ENCODE data around the gene USP6. TPM values are rescaled to one million over a fixed set of nuclear protein-coding genes. Genes with fewer than 3 reads are reported as not detected.
"Not testable (repeated sequence)": the region's sequence is repeated elsewhere in the genome, so short reads cannot be mapped to it uniquely, and the experiment has no call there.

USP6 gene
- total RNA-seq, 2 experiments from 2014 or later = 0.05 TPM

- H3K27ac Mint-ChIP-seq = no peak overlapping the region
- intact Hi-C loops (cut with micrococcal nuclease) = no loop called here
- H3K9me3 Mint-ChIP-seq = no peaks in the 10 kb centered on the region
- ChIA-PET CTCF (no interaction called here), POLR2A (no interaction called here)
- DNase-seq = peak; percentile 6
- no peaks in the 10 kb centered on the region for H3K27me3 Mint-ChIP-seq
- H3K36me3 Mint-ChIP-seq = no peaks in the 10 kb centered on the region
- no peak overlapping the region for H3K4me3 Mint-ChIP-seq
- no peaks in the 10 kb centered on the region for H3K4me1 Mint-ChIP-seq (ENCODE audit: low read depth)
These were observed 23.6 kb downstream of the USP6 start for GRCh38 chr17:5139458-5139732.

- H3K4me1 Mint-ChIP-seq (ENCODE audit: low read depth); CTCF ChIA-PET; DNase-seq; H3K36me3 Mint-ChIP-seq; POLR2A ChIA-PET; intact Hi-C loops (cut with micrococcal nuclease); H3K27ac Mint-ChIP-seq; H3K4me3 Mint-ChIP-seq; H3K27me3 Mint-ChIP-seq; H3K9me3 Mint-ChIP-seq: not testable (repeated sequence)
These were observed 27.0 kb downstream of the USP6 start for GRCh38 chr17:5142877-5143276.

- H3K4me1 Mint-ChIP-seq (ENCODE audit: low read depth); H3K36me3 Mint-ChIP-seq; intact Hi-C loops (cut with micrococcal nuclease); DNase-seq; POLR2A ChIA-PET; CTCF ChIA-PET; H3K4me3 Mint-ChIP-seq; H3K27ac Mint-ChIP-seq; H3K9me3 Mint-ChIP-seq: not testable (repeated sequence)
- peaks cover 12% of the 10 kb centered on the region for H3K27me3 Mint-ChIP-seq
These were observed 30.3 kb downstream of the USP6 start for GRCh38 chr17:5146122-5146521.

- intact Hi-C loops (cut with micrococcal nuclease); DNase-seq; H3K9me3 Mint-ChIP-seq; H3K4me3 Mint-ChIP-seq; H3K36me3 Mint-ChIP-seq; POLR2A ChIA-PET; H3K4me1 Mint-ChIP-seq (ENCODE audit: low read depth); CTCF ChIA-PET; H3K27ac Mint-ChIP-seq: not testable (repeated sequence)
- peaks cover 18% of the 10 kb centered on the region for H3K27me3 Mint-ChIP-seq
These were observed 44.9 kb downstream of the USP6 start for GRCh38 chr17:5160702-5161101.

- DNase-seq; H3K36me3 Mint-ChIP-seq; H3K4me1 Mint-ChIP-seq (ENCODE audit: low read depth); H3K4me3 Mint-ChIP-seq; POLR2A ChIA-PET; intact Hi-C loops (cut with micrococcal nuclease); CTCF ChIA-PET; H3K27ac Mint-ChIP-seq; H3K9me3 Mint-ChIP-seq: not testable (repeated sequence)
- peaks cover 18% of the 10 kb centered on the region for H3K27me3 Mint-ChIP-seq
These were observed 46.0 kb downstream of the USP6 start for GRCh38 chr17:5161793-5162192.

GRCh38 chr17:5164436-5164835 lies 48.6 kb downstream of the USP6 start:
- Mint-ChIP-seq H3K4me1 (ENCODE audit: low read depth) (no peaks in the 10 kb centered on the region), H3K4me3 (no peak overlapping the region), H3K27ac (no peak overlapping the region), H3K9me3 (no peaks in the 10 kb centered on the region), H3K36me3 (no peaks in the 10 kb centered on the region), H3K27me3 (peaks cover 10% of the 10 kb centered on the region)
- no peak for DNase-seq
- intact Hi-C loops (cut with micrococcal nuclease) = no loop called here
- CTCF ChIA-PET = no interaction called here
- POLR2A ChIA-PET = no interaction called here

- POLR2A ChIA-PET; H3K27me3 Mint-ChIP-seq; CTCF ChIA-PET; intact Hi-C loops (cut with micrococcal nuclease); H3K4me3 Mint-ChIP-seq; H3K27ac Mint-ChIP-seq; DNase-seq; H3K4me1 Mint-ChIP-seq (ENCODE audit: low read depth); H3K9me3 Mint-ChIP-seq; H3K36me3 Mint-ChIP-seq: not testable (repeated sequence)
These were observed 50.1 kb downstream of the USP6 start for GRCh38 chr17:5165791-5166564.

GRCh38 chr17:5175027-5175426 lies 59.2 kb downstream of the USP6 start:
- Mint-ChIP-seq H3K9me3 (peaks cover 58% of the 10 kb centered on the region), H3K36me3 (peaks cover 35% of the 10 kb centered on the region)
- H3K27me3 Mint-ChIP-seq; POLR2A ChIA-PET; H3K27ac Mint-ChIP-seq; CTCF ChIA-PET; intact Hi-C loops (cut with micrococcal nuclease); H3K4me1 Mint-ChIP-seq (ENCODE audit: low read depth); DNase-seq; H3K4me3 Mint-ChIP-seq: not testable (repeated sequence)

- H3K27me3 Mint-ChIP-seq = no peaks in the 10 kb centered on the region
- no peak overlapping the region for H3K4me3 Mint-ChIP-seq
- intact Hi-C loops (cut with micrococcal nuclease) = no loop called here
- peaks cover 70% of the 10 kb centered on the region for H3K36me3 Mint-ChIP-seq
- no peak overlapping the region for H3K27ac Mint-ChIP-seq
- POLR2A ChIA-PET = no interaction called here
- CTCF ChIA-PET = no interaction called here
- peaks cover 80% of the 10 kb centered on the region for H3K9me3 Mint-ChIP-seq
- no peak for DNase-seq
- no peaks in the 10 kb centered on the region for H3K4me1 Mint-ChIP-seq (ENCODE audit: low read depth)
These were observed 63.2 kb downstream of the USP6 start for GRCh38 chr17:5179003-5179402.

- Mint-ChIP-seq H3K4me3 (no peak overlapping the region), H3K27me3 (no peaks in the 10 kb centered on the region), H3K9me3 (peaks cover 87% of the 10 kb centered on the region), H3K4me1 (ENCODE audit: low read depth) (no peaks in the 10 kb centered on the region), H3K27ac (no peak overlapping the region), H3K36me3 (peaks cover 78% of the 10 kb centered on the region)
- DNase-seq = no peak
- CTCF ChIA-PET = interaction anchor here (1.5 to 2.7 kb wide), 2 partner anchors 9 to 10 kb away, joined by 3 to 8 read pairs; partner anchors contain the start of gene ZNF594
- intact Hi-C loops (cut with micrococcal nuclease) = no loop called here
- POLR2A ChIA-PET = interaction anchor here (1.0 to 2.0 kb wide), 2 partner anchors 9 to 85 kb away, joined by 3 to 6 read pairs; no protein-coding TSS in a partner anchor
These were observed 65.9 kb downstream of the USP6 start for GRCh38 chr17:5181509-5182305.

- no peak overlapping the region for H3K4me3 Mint-ChIP-seq
- H3K27me3 Mint-ChIP-seq = no peaks in the 10 kb centered on the region
- peaks cover 90% of the 10 kb centered on the region for H3K9me3 Mint-ChIP-seq
- no peak overlapping the region for H3K27ac Mint-ChIP-seq
- ChIA-PET CTCF (interaction anchor here (0.7 to 2.7 kb wide), 3 partner anchors 8 to 26 kb away, joined by 3 to 8 read pairs (median 3); partner anchors contain the start of gene ZNF594), POLR2A (interaction anchor here (2.0 kb wide), 1 partner anchor 8 kb away, joined by 6 read pairs; no protein-coding TSS in a partner anchor)
- H3K36me3 Mint-ChIP-seq = peaks cover 83% of the 10 kb centered on the region
- intact Hi-C loops (cut with micrococcal nuclease) = no loop called here
- no peaks in the 10 kb centered on the region for H3K4me1 Mint-ChIP-seq (ENCODE audit: low read depth)
- no peak for DNase-seq
These were observed 67.0 kb downstream of the USP6 start for GRCh38 chr17:5182597-5183409.

- intact Hi-C loops (cut with micrococcal nuclease) = no loop called here
These were observed 67.6 kb downstream of the USP6 start for GRCh38 chr17:5183410-5183793.

More at GRCh38 chr17:5183410-5183793, 67.6 kb downstream of the USP6 start:
- Mint-ChIP-seq H3K36me3 (peaks cover 86% of the 10 kb centered on the region), H3K27ac (no peak overlapping the region), H3K27me3 (no peaks in the 10 kb centered on the region), H3K9me3 (peaks cover 94% of the 10 kb centered on the region), H3K4me3 (no peak overlapping the region), H3K4me1 (ENCODE audit: low read depth) (no peaks in the 10 kb centered on the region)
- ChIA-PET CTCF (interaction anchor here (0.5 to 2.7 kb wide), 4 partner anchors 7 to 136 kb away, joined by 3 to 8 read pairs (median 3); partner anchors contain the start of gene ZNF594), POLR2A (interaction anchor here (2.0 kb wide), 1 partner anchor 8 kb away, joined by 6 read pairs; no protein-coding TSS in a partner anchor)
- DNase-seq = no peak

Measured in activated CD4-positive, alpha-beta memory T cell treated with anti-CD3 and anti-CD28 coated beads for 36 hours (primary cell).